Stimulated activated CD4-positive, alpha-beta T cell treated with anti-CD3 and anti-CD28 coated beads, TNF-alpha, amount 100 ng/mL, for 48 hours (primary cell): ENCODE data around the gene PPP2R2D.
"Not testable (repeated sequence)": the region's sequence is repeated elsewhere in the genome, so short reads cannot be mapped to it uniquely, and the experiment has no call there.

Experiments used
- DNase-seq, 3 donors: peaks; one replicate each; pipeline ENCODE4 v3.0.0-alpha.2; 2020; ENCODE audit warnings: low read depth in 3 of 3

The PPP2R2D gene

DNA sequence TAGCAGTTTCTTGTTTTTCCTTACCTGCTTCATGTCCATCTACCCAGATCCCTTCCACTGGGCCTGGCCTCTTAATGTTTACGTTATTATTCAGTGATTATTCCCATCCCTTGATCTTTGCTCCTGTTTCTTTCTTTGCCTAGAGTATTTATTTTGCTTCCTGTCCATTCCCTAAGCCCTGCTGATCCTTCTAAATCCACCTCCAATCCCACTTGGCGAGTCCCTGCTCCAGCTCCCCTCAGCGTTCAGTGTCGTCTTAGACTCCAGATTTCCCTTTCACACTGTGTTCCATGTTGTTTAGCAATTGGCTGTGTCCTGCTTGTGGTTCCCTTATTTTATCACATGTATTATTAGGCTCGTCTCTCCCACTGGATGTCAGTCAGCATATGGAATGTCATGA is 7.3 kb downstream of the PPP2R2D start:
- DNase-seq = no peak

DNA sequence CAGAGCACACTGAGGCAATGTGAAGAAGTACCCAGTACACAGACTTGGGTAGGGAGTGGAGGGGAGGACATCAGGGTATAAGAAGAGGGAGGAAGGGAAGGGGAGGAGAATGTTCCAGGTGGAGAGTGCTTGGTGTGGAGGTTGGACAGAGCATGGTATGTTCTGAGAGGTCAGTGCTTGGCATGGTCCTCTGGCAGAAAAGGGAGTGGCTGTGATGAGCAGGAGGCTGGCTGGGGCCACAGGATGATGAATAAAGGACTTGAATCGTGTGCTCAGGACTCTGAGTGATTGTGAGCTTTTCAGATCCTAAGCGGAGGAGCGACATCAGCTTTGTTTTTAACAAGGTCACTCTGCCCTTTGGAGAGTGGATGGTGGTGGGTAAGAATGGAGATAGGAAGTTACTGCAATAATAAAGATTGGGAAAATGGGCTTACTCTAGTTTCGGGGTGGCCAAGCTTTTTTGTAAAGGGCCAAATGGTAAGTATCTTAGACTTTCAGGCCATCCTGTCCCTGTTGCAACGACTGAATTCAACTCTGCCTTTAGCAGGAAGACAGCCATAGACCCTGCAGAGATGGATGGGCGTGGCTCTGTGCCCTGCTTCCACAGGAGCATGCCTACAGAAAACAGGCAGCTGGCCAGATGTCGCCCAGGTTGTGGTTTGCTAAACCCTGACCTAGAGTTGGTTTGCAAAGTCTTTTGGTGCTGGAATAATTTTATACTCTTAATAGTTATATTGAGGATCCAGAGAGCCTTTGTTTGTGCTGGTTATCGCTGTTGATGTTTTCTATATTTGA is 8.4 kb downstream of the PPP2R2D start:
- no peak for DNase-seq

DNA sequence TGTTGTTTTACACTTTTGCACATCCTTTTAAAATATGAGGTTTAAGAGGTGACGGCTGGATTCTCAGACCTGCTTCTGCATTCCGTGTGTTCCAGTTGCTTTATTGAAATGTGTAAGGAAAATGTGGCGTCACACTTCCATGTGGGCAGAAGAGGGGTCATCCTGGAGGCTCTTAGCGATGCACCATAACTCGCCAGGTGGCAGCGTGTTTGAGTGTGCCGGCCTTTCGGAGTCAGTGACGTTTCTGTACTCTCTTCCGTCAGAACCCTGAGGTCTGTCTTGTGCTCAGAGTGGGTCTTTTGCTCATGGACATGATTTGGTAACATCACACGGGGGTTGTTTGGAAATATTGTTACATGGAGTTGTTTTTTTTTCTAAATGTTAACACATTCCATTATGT is 9.1 kb downstream of the PPP2R2D start:
- DNase-seq = no peak

DNA sequence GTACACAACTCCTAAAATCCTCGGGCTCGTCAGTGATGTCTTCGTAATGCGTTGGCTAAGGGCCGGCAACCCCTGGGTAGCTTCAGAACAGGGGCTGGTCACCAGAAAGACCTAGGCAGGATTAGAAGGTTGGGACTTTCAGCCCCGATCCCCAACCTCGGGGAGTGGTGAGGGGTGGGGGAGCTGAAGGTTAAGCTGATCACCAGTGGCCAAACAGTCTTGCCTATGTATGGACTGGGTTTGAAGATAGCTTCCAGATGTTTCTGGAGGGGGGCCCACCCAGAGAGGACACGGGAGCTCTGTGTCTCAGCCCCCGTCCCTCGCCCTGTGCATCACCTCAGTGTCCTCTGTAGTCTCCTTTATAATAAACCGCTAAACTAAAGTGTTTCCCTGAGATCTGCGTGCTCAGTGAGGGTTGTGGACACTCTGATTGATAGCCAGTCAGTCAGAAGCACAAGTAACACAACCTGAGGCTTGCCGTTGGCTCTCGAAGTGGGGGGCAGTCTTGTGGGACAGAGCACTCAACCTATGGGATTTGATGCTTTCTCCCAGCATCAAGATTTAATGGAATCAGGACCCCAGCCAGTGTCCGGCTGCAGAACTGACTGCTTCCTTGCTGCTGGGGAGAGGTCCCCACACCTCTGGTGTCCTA is 10.0 kb downstream of the PPP2R2D start:
- DNase-seq = no peak

DNA sequence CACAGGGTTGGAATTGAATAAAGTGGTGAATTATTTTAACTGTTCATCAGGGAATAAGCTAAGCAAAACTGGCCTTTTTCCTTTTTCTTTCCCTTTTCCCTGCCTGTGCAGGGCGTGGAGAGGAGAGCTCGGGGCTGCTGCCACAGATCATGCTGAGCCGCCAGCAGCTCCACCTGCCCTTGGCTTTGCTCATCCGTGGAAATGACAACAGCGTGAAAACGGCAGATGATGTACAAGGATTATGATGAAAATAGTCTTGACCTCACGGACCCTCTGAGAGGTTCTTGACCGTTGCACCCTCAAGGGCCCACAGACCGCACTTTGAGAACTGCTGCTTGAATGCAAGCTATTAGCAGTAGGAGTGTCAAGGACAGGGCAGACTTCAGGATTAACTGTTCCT is 10.6 kb downstream of the PPP2R2D start:
- no peak for DNase-seq

DNA sequence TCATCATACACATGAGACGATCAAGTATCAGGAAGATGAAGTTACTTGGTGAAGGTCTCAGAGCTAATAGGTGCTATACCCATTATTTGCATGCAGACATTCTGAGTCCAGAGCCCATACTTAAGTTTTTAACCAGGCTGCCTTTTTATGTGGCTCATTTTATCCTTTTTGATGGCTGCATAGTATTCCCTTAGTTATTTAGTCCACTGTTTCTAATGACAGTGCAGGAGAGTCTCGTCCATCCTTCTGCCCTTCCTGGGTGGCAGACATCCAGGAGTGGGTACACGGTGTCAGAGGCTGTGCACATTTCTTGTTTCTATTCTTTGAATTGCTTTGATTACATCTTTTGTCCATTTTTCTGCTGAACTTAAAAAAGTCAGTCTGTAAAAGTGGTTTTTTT is 11.8 kb downstream of the PPP2R2D start:
- DNase-seq = no peak

DNA sequence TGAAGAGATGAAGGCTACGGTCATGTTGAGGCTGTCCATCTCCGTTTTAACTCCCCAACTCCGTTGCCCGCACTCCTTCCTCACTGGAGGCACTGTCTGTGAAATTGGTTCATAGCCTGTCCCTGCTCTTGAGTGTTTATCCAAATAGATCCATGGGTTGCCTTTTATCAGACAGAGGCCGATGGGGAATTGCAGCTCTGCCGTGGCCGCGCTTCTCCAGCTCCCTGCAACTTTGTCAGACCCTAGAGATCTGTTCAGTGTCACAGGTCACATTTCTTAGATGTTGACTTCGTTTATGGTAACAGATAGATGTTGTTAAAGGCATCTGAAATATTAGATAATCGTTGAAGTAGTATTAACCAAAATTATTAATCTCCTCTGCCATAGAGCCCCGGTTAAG is 14.7 kb downstream of the PPP2R2D start:
- DNase-seq = no peak

DNA sequence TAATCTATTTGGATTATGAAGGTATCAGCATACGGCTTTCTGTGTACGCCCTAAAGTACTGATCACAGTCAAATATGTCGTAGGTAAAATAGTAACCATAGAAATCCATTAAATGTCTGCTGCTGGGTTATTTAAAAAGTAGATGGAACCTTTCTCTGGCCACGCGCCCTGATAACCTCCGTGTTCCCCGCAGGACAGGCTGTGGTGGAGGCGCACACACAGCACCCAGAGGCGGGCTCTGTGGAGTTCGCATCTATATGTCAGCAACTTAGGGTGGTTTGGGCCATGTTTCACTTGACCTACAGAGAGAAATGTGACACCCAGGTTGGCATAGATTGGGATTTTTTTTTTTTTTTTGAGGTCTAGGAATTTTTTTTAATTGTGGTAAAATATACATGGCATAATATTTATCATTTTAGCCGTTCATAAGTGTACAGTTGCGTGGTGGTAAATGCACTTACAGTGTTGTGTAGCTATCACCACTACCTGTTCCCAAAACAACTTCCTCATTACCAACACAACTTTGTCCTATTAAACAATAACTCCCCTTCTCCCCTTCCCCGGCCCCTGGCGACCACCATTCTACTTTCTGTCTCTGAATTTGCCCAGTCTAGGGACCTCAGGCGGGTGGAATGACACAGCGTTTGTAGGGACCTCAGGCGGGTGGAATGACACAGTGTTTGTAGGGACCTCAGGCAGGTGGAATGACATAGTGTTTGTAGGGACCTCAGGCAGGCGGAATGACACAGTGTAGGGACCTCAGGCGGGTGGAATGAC is 15.4 kb downstream of the PPP2R2D start:
- no peak for DNase-seq

DNA sequence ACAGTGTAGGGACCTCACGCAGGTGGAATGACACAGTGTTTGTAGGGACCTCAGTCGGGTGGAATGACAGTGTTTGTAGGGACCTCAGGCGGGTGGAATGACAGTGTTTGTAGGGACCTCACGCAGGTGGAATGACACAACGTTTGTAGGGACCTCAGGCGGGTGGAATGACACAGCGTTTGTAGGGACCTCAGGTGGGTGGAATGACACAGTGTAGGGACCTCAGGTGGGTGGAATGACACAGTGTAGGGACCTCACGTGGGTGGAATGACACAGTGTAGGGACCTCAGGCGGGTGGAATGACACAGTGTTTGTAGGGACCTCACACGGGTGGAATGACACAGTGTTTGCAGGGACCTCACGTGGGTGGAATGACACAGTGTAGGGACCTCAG is 16.0 kb downstream of the PPP2R2D start:
- peak in 1 of 3 donors; percentile 35 for DNase-seq

DNA sequence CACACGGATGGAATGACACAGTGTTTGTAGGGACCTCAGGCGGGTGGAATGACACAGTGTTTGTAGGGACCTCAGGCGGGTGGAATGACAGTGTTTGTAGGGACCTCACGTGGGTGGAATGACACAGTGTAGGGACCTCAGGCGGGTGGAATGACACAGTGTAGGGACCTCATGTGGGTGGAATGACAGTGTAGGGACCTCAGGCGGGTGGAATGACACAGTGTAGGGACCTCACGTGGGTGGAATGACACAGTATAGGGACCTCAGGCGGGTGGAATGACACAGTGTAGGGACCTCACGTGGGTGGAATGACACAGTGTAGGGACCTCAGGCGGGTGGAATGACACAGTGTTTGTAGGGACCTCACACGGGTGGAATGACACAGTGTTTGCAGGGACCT is 16.7 kb downstream of the PPP2R2D start:
- peak in 1 of 3 donors; percentile 51 for DNase-seq

DNA sequence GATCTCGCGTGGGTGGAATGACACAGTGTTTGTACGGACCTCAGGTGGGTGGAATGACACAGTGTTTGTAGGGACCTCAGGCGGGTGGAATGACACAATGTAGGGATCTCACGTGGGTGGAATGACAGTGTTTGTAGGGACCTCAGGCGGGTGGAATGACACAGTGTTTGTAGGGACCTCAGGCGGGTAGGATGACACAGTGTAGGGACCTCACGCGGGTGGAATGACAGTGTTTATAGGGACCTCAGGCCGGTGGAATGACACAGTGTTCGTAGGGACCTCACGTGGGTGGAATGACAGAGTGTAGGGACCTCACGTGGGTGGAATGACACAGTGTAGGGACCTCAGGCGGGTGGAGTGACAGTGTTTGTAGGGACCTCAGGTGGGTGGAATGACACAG is 18.7 kb downstream of the PPP2R2D start:
- DNase-seq = not testable (repeated sequence)

DNA sequence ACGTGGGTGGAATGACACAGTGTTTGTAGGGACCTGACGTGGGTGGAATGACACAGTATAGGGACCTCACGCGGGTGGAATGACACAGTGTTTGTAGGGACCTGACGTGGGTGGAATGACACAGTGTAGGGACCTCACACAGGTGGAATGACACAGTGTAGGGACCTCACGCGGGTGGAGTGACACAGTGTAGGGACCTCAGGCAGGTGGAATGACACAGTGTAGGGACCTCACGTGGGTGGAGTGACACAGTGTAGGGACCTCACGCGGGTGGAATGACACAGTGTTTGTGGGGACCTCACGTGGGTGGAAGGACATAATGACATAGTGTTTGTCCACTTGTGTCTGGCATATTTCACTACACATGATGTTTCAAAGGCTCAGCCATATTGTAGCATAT is 19.3 kb downstream of the PPP2R2D start:
- DNase-seq = peak in 1 of 3 donors; percentile 41

DNA sequence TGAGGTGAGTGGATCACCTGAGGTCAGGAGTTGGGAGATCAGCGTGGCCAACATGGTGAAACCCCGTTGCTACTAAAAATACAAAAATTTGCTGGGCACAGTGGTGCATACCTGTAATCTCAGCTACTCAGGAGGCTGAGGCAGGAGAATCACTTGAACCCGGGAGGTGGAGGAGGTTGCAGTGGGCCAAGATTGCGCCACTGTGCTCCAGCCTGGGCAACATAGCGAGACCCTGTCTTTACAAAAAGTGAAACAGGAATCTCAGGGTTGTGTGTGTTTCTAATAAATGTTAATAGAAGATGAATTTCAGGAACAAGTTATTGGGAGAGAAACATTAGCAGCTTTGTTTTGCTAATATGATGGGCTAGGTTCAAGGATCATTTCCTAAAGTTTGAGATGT is 19.9 kb downstream of the PPP2R2D start:
- DNase-seq = no peak

DNA sequence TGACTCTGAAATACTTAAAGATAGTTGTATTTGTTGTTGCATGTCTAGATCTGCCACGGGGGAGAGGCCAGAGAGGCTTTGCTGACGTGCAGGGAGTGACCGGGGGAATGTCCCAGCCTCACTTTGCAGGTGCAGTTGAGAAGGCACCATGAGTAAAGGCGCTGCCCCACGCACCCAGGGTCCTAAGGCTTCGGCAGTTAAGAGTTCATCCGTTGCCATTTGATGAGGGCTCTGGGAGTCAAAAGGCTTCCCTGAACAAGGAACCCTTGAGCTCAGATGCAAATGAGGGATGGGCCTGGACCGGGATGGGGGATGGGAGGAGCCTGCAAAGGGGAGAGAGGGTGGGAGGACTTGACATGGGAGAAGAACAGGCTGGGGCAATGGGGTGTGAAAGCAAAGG is 20.4 kb downstream of the PPP2R2D start:
- no peak for DNase-seq

DNA sequence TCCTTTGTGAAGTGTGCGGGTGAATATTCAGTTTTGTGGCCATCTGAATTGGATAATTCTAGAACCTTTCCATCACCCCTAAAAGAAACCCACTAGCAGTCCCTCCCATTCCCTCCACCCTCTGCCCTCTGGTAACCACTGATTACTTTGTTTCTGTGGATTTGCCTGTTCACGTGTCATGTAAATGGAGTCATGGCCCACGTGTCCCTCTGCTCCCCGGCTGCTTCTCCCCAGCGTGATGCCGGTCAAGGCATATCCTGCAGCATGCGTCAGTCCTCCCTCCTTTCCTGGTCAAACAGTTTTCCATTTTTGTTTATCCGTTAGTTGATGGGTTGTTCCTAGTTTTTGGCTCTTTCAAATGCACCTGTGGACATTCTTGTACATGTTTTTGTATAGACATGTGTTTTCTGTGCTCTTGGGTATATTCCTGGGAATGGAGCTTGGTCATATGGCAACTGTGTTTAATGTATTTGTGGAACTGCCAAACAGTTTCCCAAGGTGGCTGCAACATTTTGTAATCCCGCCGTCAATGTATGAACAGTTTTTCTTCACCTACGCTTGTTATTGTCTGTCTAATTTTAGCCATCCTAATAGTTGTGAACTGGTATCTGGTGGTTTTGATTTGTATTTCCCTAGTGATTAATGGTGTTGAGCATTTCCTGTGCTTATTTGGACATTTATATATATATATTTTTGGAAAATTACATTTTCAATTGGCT is 22.4 kb downstream of the PPP2R2D start:
- DNase-seq = no peak

DNA sequence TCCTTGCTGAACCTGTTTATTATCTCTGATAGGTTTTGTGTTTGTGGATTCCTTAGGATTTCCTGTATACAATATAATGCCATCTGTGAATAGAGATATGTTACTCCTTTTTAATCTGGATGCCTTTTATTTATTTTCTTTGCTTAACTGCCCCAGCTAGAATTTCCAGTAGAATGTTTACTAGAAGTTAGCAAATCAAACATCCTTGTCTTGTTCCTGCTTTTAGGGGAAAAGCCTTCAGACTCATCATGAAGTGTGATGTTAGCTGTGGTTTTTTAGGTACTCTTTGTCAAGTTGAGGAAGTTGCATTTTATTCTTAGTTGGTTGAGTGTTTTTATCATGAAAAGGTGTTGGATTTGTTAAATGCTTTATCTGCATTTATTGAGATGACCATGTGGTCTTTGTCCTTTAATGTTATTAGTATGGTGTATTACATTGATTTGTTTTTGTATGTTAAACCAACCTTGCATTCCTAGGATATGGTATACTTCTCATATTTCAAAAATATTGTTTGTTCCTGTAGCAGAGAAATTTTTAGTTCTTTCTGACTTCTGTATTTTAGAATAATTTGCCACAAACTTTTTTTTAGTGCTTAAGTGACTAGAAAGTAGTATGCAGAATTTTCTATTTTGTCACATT is 24.3 kb downstream of the PPP2R2D start:
- no peak for DNase-seq

DNA sequence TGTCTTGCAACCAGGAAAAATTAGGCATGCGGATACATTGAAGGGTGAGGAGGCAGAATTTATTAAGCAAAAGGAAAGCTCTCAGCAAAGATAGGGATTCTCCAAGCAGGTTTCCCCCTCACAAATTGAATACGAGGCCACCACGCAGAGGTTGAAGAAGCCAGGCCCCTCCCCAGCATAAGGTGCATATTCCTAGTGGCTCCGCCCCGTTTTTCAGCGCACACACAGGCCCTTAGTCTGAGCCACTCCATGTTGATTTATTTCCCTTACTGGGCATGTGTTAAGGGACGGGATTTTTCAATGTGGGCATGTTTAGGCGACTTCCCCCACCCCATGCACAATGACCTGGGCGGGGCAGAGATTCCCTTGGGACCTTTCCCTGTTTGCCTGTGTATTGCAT is 24.9 kb downstream of the PPP2R2D start:
- DNase-seq = no peak

DNA sequence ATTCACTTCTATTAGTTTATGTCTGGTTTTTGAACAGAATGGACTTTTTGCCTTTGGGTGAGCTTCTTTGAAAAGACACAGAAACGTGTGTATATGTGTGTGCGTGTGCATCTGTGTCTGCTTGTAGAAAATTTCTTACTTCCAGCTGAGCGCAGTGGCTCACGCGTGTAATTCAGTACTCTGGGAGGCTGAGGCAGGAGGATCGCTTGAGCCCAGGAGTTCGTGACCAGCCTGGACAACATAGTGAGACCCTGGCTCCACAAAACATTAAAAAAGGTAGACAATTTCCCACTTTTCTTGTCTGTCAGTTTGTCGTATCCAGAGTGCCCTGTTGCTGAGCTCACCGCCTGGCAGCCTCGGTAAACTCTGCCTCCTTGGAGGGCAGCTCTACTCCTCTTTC is 25.4 kb downstream of the PPP2R2D start:
- no peak for DNase-seq

DNA sequence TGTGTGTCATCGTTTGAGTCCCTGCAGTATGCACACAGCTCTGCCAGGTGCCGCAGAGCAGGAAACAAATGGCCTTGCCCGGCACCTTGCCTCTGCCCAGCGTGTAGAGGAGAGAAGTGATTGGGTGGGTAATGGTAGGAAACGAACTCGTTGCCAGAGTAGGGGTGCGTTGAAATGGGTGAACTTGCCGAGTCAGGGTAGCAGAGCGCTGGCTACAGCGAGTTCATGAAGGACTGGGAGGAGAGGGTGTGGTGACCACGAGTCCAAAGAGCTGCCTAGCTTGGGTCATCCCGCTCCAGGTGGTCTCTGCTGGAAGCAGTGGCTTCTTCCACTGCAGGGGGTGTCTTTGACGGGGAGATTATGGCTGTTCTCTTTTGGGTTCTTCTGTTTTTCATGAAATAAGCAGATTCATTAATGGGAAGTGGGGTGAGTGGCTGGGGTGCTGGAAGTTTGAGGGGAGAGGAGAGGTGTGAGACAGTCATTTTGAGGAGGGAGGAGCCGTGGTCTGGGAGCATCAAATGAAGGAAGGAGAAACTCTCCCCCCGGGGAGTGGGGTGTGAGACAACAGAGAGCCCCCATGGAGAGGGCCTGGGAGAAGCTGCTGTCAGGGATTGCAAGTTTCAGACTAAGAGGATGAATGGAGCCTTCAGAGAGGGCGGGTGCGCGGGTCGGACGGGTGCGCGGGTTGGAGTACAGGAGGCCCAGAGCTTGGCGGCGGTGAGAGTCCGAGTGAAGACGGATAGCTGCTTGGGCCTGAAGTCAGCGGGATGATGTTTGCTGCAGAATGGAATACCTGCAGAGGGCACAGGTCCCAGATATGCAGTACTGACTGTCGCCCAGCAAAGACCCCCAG is 26.2 kb downstream of the PPP2R2D start:
- no peak for DNase-seq

DNA sequence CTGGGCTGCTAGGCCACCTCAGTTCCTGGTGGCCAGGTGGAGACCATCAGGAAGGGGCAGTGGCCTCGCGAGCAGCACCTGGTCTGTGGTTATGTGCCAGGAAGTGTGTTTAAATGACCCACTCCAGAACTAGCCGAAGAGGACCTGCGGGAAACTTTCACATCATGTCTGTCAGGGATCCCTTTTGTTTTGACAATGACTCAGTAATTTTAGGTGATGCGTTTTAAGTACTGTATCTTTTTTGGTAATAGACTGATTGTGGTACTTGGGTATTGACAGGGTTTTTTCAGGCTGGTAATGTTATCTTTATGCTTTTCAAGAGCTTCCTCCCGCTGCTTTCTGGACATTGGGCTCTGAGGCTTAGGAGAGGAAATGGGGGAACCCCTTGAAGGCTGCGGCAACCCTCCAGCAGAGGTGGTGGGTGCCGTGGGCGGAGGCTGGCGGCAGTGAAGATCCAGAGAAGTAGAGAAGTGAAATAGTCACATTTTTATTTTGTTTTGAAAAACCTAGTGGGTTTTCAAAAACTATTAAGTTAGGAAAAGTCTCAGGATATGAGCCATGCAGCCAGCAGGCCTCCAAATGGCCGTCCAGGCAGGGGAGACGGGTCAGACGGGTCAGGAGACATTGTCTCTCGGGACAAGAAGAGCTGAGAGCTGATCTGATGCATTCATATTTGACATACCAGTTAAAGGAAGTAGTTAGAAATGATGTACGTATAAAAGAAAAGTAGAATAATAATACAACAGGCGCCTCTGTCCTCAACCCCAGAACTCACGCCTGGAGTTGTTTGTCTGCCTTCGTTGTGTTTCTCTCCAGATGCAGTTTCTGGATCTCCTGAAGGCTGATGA is 27.7 kb downstream of the PPP2R2D start:
- DNase-seq = peak; percentile 29 to 41 (median 31)
